Measurements from ENCODE around the gene CDKN2B. TPM values are rescaled to one million over a fixed set of nuclear protein-coding genes. Genes with fewer than 3 reads are reported as not detected.

CDKN2B gene
- total and polyA plus RNA-seq, 4 donors: 0.32 to 1.3 (median 0.54) TPM

GRCh38 chr9:22029231-22029630 is 20.1 kb upstream of the CDKN2B start:
- Histone ChIP-seq H3K4me3 (ENCODE audit: low read depth in 1 of 3, low read length in 3 of 3) (no peak overlapping the region), H3K4me1 (ENCODE audit: control insufficient read depth in 4 of 4, insufficient read depth in 4 of 4, low read length in 3 of 4) (peaks cover 0 to 2% (median under 1%) of the 10 kb centered on the region in 4 donors), H3K27me3 (ENCODE audit: control insufficient read depth in 4 of 4, insufficient read depth in 4 of 4, low read length in 3 of 4) (no peaks in the 10 kb centered on the region), H3K27ac (ENCODE audit: low read depth in 1 of 2, low read length in 2 of 2) (no peak overlapping the region), H3K9me3 (ENCODE audit: control insufficient read depth in 4 of 4, low read length in 3 of 4) (no peaks in the 10 kb centered on the region), H3K36me3 (ENCODE audit: control insufficient read depth in 4 of 4, insufficient read depth in 3 of 4, low read depth in 1 of 4, low read length in 3 of 4) (no peaks in the 10 kb centered on the region), H3K9ac (ENCODE audit: low read depth in 1 of 2, low read length in 2 of 2) (no peak overlapping the region)
- WGBS: 80% methylated on average over 4 of the region's 4 CpGs
- no peak for DNase-seq (ENCODE audit: low spot score)
- TF ChIP-seq YY1 (IDR thresholded peaks at IDR 0.05) (no peak), FOXA2 (IDR thresholded peaks at IDR 0.05) (no peak), TAF1 (conservative IDR thresholded peaks at IDR 0.05) (no peak), ATF3 (IDR thresholded peaks at IDR 0.05) (no peak), REST (IDR thresholded peaks at IDR 0.05) (no peak), NR2F2 (IDR thresholded peaks at IDR 0.05) (no peak), CTCF (IDR thresholded peaks at IDR 0.05; ENCODE audit: low read depth, low read length, missing input control) (no peak), HNF4A (conservative IDR thresholded peaks at IDR 0.05) (no peak), GABPA (IDR thresholded peaks at IDR 0.05 in 1 of 2, conservative IDR thresholded peaks at IDR 0.05 in 1 of 2) (no peak), RXRA (IDR thresholded peaks at IDR 0.05) (no peak), SP1 (IDR thresholded peaks at IDR 0.05) (no peak), FOXA1 (IDR thresholded peaks at IDR 0.05) (no peak), HNF4G (IDR thresholded peaks at IDR 0.05) (no peak), ZBTB33 (IDR thresholded peaks at IDR 0.05) (no peak), MAX (IDR thresholded peaks at IDR 0.05) (no peak), EGR1 (IDR thresholded peaks at IDR 0.05; ENCODE audit: low read depth in 2 of 2) (no peak), RAD21 (IDR thresholded peaks at IDR 0.05) (no peak), JUND (IDR thresholded peaks at IDR 0.05) (no peak)

Data from liver (tissue), 9 donors.